HL-60 (cell line): Measurements from ENCODE around the gene EIPR1.

Experiments
- CTCF ChIP-seq: IDR thresholded peaks from one replicate; pipeline ENCODE4 v1.5.1; 2011; ENCODE audit warnings: low read length, control low read depth, inconsistent platforms; ENCODE audit not compliant: insufficient read depth
- GABPA ChIP-seq: IDR thresholded peaks from 2 replicates; pipeline ENCODE4 v1.6.1; 2012; ENCODE audit warnings: low read depth
- SPI1 ChIP-seq: IDR thresholded peaks from 2 replicates; pipeline ENCODE4 v1.6.1; 2012; ENCODE audit warnings: low read depth, mild to moderate bottlenecking, borderline replicate concordance

GRCh38 chr2:3185256-3185655 lies 192.4 kb downstream of the EIPR1 start:
- TF ChIP-seq CTCF: no peak
- no peak for TF ChIP-seq GABPA
- no peak for TF ChIP-seq SPI1
